ENCODE results near the gene NSL1.

Gene NSL1

DNA sequence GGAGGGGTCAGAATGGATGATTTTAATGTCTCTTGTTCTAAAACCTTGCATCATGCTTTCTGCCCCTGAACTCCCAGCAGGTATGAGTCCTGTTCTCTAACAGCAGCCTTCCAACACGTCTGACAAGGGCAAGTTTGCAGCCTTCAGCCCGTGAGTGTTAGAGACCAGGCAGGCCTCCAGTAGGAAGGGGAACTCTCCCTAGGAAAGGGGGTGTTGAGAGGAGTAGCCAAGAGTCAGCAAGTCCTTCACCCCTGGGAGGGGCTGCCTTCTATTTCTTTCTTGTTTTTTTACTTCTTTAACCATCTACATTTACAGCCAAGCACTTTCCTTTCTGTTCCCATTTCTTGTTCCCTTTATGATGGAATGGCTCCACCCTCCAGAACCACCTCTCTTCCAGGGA lies 106.1 kb downstream of the NSL1 start:
- no peak for DNase-seq (ENCODE audit: low read depth)

DNA sequence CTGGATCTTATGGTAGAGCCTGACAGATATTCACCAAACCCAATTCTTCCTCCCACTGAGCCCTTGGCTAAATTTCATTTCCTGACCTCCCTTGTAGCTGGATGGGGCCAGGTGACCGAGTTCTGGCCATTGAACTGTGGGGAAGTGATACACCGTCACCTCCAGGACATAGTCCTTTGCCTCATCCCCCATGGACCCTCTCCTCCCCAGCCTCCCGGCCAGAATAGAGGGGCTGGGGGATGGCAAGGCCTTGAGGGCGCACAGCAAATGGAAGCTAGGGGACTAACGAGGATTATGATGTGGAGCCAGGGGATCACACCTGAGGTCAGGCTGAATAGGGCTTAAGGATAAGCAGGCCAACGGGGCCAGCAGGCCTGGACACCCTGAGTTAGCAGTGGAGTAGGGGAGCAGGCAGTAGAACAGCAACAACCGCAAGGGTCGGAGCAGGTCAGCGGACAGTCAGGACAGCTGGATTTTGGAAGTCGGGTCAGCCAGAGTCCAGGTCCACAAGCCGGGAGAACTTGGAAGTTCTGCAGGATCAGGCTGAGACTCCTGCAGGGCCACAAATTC lies 107.0 kb downstream of the NSL1 start:
- DNase-seq (ENCODE audit: low read depth) = no peak

DNA sequence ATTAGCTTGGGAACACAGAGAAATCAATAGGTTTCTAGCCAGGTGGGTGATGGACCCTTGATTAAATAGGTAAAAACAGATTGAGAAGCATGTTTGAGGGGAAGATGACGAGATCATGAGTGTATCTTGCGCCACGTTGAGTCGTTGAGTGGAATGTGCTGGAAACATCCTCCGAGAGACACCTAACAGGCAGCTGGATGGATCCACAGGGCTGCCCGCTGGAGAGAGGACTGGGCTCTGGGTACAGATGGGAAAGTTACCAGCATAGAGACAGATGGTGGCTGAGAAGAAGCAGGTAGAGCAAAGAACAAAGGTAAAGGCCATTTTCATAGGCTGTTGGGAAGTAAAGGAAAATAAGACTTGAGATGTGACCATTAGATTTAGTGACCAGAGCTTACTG lies 107.5 kb downstream of the NSL1 start:
- no peak for DNase-seq (ENCODE audit: low read depth)

DNA sequence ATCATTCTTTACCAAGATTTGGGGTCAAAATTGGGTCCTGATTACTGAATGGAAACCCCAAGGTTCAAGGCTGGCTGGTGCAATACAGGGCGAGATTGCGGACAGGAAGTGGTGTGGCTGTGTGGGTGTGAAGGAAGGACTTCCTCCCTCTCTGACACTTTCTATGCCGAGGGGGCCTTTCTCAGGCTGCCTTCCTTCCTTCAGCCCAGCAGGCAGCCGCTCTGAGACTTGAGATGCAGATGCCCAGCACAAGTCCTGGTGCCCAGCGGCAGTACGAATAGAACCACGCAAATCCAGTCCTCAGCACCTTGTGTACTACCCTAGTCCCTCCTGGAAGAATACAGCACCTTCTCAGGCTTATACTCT lies 108.2 kb downstream of the NSL1 start:
- peak; percentile 42 for DNase-seq (ENCODE audit: low read depth)

DNA sequence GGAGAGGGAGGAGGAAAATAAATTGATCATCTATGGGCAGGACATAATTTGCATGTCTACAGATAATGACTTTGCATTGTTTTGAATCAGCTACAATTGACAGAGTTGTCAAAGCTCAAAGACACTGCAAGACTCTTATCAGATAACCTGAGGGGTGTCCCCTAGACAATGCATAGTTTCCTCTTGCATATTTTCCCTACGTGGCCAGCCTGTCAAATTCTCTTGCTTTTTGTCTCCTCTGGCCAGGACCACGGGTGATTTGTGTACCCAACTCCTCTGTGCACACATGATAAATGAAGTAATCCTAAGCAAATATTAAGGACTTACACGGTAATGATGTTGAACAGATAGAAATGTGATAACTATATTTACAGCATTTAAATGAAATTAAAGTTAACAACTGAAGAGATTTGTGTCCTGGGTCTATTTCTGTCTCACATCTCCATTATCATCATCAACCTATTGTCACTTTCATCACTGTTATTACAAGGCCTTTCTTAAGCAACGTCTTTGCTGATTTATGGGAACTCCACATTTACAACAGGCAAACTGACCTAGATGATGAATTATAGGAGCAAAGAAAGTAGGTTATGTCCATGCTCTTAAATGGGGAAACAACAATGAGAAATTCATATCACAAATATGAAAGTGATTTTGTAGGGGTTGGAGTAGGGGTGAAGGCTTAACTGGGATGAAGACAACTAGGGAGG lies 110.7 kb downstream of the NSL1 start:
- DNase-seq (ENCODE audit: low read depth) = no peak

DNA sequence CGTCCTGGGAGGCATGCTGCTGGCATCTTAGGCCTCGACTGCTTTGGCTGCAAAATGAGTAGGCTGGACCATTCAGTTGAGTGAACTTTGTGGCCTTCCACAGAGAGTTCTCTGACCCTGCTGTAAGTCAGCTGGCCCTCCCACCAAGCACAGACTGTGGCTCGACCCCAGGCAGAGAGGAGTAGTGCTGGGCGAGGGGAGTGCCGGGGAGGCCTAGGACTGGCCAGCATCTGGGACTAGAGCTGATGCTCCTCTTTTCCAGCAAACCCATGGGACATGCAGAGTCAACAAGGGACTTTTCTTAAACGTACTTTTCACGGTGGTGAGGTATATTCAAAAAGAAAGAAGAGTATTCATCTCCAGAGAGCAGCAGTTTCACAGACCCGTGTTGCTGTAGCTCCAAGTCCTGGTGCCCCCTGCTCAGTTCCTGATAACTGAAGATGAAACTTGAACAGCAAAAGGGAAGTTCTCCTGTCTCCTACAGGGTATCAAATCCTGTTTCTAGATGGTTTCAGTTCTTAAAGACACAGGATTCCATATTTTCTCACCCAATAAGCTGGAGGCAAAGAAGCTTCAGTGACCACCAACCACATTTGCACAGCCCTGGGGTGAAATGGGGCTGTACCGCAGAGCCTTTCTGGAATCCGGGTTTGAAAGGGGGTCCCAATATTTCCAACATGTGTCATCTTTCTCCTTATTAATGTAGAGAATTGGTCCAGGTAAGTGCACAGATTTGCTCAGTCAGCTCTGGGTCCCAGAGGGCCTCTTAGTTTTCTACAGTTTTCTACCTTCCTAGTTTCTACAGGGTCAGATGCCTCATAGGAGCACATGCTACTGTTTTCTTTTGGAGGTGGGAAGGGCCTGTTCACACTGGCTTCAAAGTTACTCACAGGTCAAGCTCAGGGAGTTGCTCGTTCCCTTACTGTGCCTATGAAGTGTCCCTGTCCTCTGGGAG lies 112.8 kb downstream of the NSL1 start:
- DNase-seq (ENCODE audit: low read depth) = no peak

DNA sequence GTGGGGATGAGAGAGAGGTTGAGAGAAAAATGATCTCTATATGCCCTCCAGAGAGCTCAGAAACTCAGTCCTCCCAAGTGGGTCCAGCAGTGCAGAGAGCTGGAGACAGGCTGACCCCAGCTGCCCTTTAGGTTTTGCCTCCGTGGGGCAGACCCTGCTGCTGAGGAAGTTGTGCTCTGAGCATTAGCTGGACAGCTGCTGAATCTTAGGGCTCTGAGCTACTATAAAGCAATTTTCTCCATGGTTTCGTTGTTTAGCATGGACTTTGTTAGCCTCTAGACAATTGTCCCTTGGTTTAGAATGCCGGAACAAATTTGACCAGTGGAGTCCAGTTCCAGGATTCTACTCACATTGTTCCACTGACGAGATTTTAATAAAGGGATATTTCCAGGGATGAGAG lies 114.0 kb downstream of the NSL1 start:
- DNase-seq (ENCODE audit: low read depth) = no peak

DNA sequence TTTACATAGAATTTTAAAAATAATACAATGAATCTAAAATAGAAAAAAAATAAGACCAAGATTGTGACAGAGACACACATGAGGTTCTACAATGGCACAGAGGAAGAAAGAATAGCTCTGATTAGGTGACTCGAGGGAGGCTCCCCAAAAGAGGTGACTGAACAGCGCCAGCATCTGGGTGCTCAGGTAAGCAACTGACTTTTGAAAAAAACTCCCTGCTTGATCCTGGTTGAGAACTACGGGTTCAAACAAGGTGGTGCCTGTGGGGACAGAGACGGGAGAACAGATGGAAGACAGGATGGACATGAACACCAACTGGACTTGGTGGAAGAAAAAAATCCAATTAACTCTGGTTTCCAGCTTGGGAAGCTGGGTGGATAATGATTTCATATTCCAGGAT lies 114.4 kb downstream of the NSL1 start:
- DNase-seq (ENCODE audit: low read depth) = no peak
